Measurements from ENCODE around the gene ALDH18A1. TPM values are rescaled to one million over a fixed set of nuclear protein-coding genes. Genes with fewer than 3 reads are reported as not detected.

The ALDH18A1 gene
- total RNA-seq, 2 donors from 2014 or later, result 35.8 to 39.4 TPM

DNA sequence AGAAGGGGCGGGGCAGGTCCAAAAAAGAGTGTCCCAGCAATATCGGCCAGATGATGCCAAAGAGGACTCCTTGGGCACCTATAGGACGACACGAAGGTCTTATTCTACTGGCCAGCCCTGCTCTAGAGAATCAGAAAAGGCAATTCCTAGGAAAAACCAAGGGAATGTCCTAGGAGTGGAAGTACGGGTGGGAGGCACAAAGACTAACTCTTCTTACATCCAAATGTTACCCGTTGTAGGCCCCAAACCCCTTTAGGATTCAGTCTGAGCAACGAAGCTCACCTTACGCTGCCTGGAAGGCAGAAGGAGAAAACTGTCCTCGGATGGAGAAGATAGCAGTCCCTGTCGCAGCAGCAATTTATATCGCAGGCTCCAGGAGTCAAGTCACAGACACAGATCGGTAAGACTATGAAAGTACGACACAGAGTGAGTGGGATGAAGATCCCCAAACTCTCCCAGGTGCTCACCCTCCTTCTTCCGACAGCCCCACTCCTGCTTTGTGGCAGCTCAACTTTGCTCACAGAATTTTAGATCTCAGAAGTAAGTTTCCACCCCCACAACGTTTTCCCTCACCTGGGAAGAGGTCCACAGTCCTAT, 36.7 kb upstream of the ALDH18A1 start:
- H3K4me3 ChIP-seq, result peak overlapping the region; percentile 93
- ATAC-seq (ENCODE audit: insufficient number of reproducible peaks, low FRiP score, low read depth), result no peak
- H3K4me1 ChIP-seq (ENCODE audit: control insufficient read depth in 1 of 2, low read depth in 2 of 2), result peaks cover 7 to 24% of the 10 kb centered on the region in 2 donors
- H3K27ac ChIP-seq, result peak overlapping the region; percentile 69 to 70
- TF ChIP-seq, protein P1, sequence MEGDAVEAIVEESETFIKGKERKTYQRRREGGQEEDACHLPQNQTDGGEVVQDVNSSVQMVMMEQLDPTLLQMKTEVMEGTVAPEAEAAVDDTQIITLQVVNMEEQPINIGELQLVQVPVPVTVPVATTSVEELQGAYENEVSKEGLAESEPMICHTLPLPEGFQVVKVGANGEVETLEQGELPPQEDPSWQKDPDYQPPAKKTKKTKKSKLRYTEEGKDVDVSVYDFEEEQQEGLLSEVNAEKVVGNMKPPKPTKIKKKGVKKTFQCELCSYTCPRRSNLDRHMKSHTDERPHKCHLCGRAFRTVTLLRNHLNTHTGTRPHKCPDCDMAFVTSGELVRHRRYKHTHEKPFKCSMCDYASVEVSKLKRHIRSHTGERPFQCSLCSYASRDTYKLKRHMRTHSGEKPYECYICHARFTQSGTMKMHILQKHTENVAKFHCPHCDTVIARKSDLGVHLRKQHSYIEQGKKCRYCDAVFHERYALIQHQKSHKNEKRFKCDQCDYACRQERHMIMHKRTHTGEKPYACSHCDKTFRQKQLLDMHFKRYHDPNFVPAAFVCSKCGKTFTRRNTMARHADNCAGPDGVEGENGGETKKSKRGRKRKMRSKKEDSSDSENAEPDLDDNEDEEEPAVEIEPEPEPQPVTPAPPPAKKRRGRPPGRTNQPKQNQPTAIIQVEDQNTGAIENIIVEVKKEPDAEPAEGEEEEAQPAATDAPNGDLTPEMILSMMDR (IDR thresholded peaks at IDR 0.05), result no peak
- H3K36me3 ChIP-seq, result no peaks in the 10 kb centered on the region
- H3K9me3 ChIP-seq, result no peaks in the 10 kb centered on the region
- no peak for DNase-seq (ENCODE audit: low spot score)
- no peaks in the 10 kb centered on the region for H3K27me3 ChIP-seq (replicated peaks; ENCODE audit: insufficient read depth)

DNA sequence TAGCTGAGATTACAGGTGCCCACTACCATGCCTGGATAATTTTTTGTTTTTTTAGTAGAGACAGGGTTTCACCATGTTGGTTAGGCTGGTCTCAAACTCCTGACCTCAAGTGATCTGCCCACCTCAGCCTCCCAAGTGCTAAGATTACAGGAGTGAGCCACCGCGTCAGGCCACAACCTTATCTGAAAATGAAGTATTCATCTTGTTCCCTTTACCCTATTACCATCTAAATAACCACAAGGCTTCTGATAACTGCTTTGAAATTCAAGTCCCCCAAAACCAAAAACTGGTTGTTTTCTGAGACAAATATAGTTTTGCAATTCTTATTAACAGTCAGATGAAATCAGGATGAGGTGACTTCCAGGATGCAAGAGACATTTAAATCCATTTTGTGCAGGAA, 34.8 kb upstream of the ALDH18A1 start:
- Histone ChIP-seq H3K4me1 (ENCODE audit: control insufficient read depth in 1 of 2, low read depth in 2 of 2) (peaks cover 7 to 24% of the 10 kb centered on the region in 2 donors), H3K27ac (no peak overlapping the region), H3K27me3 (replicated peaks; ENCODE audit: insufficient read depth) (no peaks in the 10 kb centered on the region), H3K4me3 (no peak overlapping the region), H3K9me3 (no peaks in the 10 kb centered on the region), H3K36me3 (peaks cover 8% of the 10 kb centered on the region)
- ATAC-seq (ENCODE audit: insufficient number of reproducible peaks, low FRiP score, low read depth), result no peak
- no peak for DNase-seq (ENCODE audit: low spot score)
- TF ChIP-seq, protein P1 (IDR thresholded peaks at IDR 0.05), result no peak

DNA sequence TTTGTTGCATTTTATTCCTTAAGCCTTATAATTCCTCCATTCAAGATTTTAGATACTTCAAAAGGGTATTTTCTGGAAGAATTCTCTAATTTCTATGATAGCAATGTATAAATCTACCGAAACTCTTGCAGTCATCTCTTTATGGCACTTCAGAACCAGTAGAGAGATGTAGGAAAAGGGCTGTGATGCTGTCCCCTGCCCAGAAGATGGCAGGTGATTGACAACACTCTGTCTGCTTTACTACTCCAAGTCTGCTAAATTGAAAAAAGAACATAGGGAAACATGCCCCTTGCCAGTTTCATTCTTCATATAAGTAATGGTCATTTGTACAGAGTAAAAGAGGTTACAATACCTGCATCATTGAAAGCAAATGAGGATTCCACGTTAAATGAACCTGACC, 32.1 kb upstream of the ALDH18A1 start:
- H3K4me1 ChIP-seq (ENCODE audit: control insufficient read depth in 1 of 2, low read depth in 2 of 2), result peaks cover 7 to 24% of the 10 kb centered on the region in 2 donors
- H3K9me3 ChIP-seq, result no peaks in the 10 kb centered on the region
- H3K36me3 ChIP-seq, result peaks cover 21% of the 10 kb centered on the region
- H3K4me3 ChIP-seq, result no peak overlapping the region
- no peaks in the 10 kb centered on the region for H3K27me3 ChIP-seq (replicated peaks; ENCODE audit: insufficient read depth)
- no peak for ATAC-seq (ENCODE audit: insufficient number of reproducible peaks, low FRiP score, low read depth)
- no peak overlapping the region for H3K27ac ChIP-seq
- TF ChIP-seq, protein P1 (IDR thresholded peaks at IDR 0.05), result no peak
- no peak for DNase-seq (ENCODE audit: low spot score)

- Histone ChIP-seq H3K27ac (no peak overlapping the region), H3K9me3 (no peaks in the 10 kb centered on the region), H3K36me3 (peaks cover 50% of the 10 kb centered on the region), H3K27me3 (replicated peaks; ENCODE audit: insufficient read depth) (no peaks in the 10 kb centered on the region), H3K4me1 (ENCODE audit: control insufficient read depth in 1 of 2, low read depth in 2 of 2) (no peaks in the 10 kb centered on the region), H3K4me3 (no peak overlapping the region)
- ATAC-seq (ENCODE audit: insufficient number of reproducible peaks, low FRiP score, low read depth) (no peak), DNase-seq (ENCODE audit: low spot score) (no peak)
- TF ChIP-seq, protein P1 (IDR thresholded peaks at IDR 0.05), result no peak
Observed at GRCh38 chr10:95683966-95684365, 27.5 kb upstream of the ALDH18A1 start.

GRCh38 chr10:95675403-95676116, 19.0 kb upstream of the ALDH18A1 start:
- DNase-seq (ENCODE audit: low spot score), result no peak
- Histone ChIP-seq H3K4me3 (no peak overlapping the region), H3K4me1 (ENCODE audit: control insufficient read depth in 1 of 2, low read depth in 2 of 2) (no peaks in the 10 kb centered on the region), H3K27ac (no peak overlapping the region), H3K27me3 (replicated peaks; ENCODE audit: insufficient read depth) (no peaks in the 10 kb centered on the region), H3K9me3 (no peaks in the 10 kb centered on the region), H3K36me3 (peaks cover 12% of the 10 kb centered on the region)
- TF ChIP-seq, protein P1 (IDR thresholded peaks at IDR 0.05), result no peak
- no peak for ATAC-seq (ENCODE audit: insufficient number of reproducible peaks, low FRiP score, low read depth)

Measured in thoracic aorta (tissue), 2 donors.